Endodermal cell (in vitro differentiated cells): Measurements from ENCODE around the gene CACNA2D2. TPM values are rescaled to one million over a fixed set of nuclear protein-coding genes. Genes with fewer than 3 reads are reported as not detected.

Experiments used
- DNase-seq: peaks from one replicate; pipeline ENCODE4 v3.0.0-alpha.2; 2017
- H3K27ac ChIP-seq: 2 replicates; pipeline ENCODE4 v1.5.1; 2013; ENCODE audit warnings: mild to moderate bottlenecking, low read depth, low read length, moderate library complexity
- H3K27me3 ChIP-seq: 2 replicates; pipeline ENCODE4 v1.6.1; 2013; ENCODE audit warnings: mild to moderate bottlenecking, low read length, moderate library complexity; ENCODE audit not compliant: insufficient read depth, control insufficient read depth, poor library complexity, severe bottlenecking
- H3K36me3 ChIP-seq: 2 replicates; pipeline ENCODE4 v1.7.0; 2013; ENCODE audit warnings: mild to moderate bottlenecking, low read length, moderate library complexity; ENCODE audit not compliant: control insufficient read depth, insufficient read depth
- H3K4me1 ChIP-seq: one replicate; pipeline ENCODE4 v1.7.0; 2013; ENCODE audit warnings: low read length; ENCODE audit not compliant: control insufficient read depth, insufficient read depth
- H3K4me3 ChIP-seq: 2 replicates; pipeline ENCODE4 v1.5.1; 2013; ENCODE audit warnings: mild to moderate bottlenecking, low read length, moderate library complexity
- H3K9ac ChIP-seq: 2 replicates; pipeline ENCODE4 v1.6.1; 2013; ENCODE audit warnings: mild to moderate bottlenecking, low read length, moderate library complexity; ENCODE audit not compliant: poor library complexity, severe bottlenecking; ENCODE audit errors: extremely low read depth
- H3K9me3 ChIP-seq: 2 replicates; pipeline ENCODE4 v1.6.1; 2013; ENCODE audit warnings: mild to moderate bottlenecking, low read length, moderate library complexity; ENCODE audit not compliant: control insufficient read depth
- H3K27ac Mint-ChIP-seq: 2 replicates; pipeline ENCODE4 v1.8.0; 2020; ENCODE audit warnings: mixed read lengths
- H3K27me3 Mint-ChIP-seq: 2 replicates; pipeline ENCODE4 v1.8.0; 2021; ENCODE audit warnings: mild to moderate bottlenecking, mixed read lengths; ENCODE audit not compliant: insufficient read depth
- H3K36me3 Mint-ChIP-seq: 2 replicates; pipeline ENCODE4 v1.8.0; 2020; ENCODE audit warnings: low read depth, mixed read lengths
- H3K4me1 Mint-ChIP-seq: 2 replicates; pipeline ENCODE4 v1.8.0; 2020; ENCODE audit warnings: mixed read lengths
- H3K4me3 Mint-ChIP-seq: 2 replicates; pipeline ENCODE4 v1.8.0; 2020; ENCODE audit warnings: mild to moderate bottlenecking, moderate library complexity, mixed read lengths
- H3K9me3 Mint-ChIP-seq: 2 replicates; pipeline ENCODE4 v1.8.0; 2020; ENCODE audit warnings: mild to moderate bottlenecking, mixed read lengths
- WGBS, 2 experiments: methylation state at CpG; one replicate each; pipeline versions ENCODE4 v1.1.5 to v1.1.7; 2013; ENCODE audit warnings: missing lambda C conversion rate in 2 of 2, mixed read lengths in 1 of 2; ENCODE audit not compliant: insufficient coverage in 1 of 2, insufficient read length in 1 of 2; 5-methylcytosine and 5-hydroxymethylcytosine counted together
- total RNA-seq, 2 donors: library from RNA; stranded (reverse); fragmentation: NEBNext Ultra II Directional in 1 of 2; extraction: Animal tissue kit (Norgen Biotek cat#: 25700) in 1 of 2; gene quantifications; 2 replicates in 1 of 2; 3 replicates in 1 of 2; pipeline ENCODE4 v1.2.1, GENCODE V29; 2021
- TF ChIP-seq, protein P1 (sequence below): fragments of 200-600 bp; sonication (generic); conservative IDR thresholded peaks from 2 replicates; pipeline ENCODE4 v1.5.0; 2021; ENCODE audit warnings: antibody characterized with exemption, mild to moderate bottlenecking

The CACNA2D2 gene
- total RNA-seq, 2 donors from 2014 or later, result 17.6 to 20.7 TPM

DNA sequence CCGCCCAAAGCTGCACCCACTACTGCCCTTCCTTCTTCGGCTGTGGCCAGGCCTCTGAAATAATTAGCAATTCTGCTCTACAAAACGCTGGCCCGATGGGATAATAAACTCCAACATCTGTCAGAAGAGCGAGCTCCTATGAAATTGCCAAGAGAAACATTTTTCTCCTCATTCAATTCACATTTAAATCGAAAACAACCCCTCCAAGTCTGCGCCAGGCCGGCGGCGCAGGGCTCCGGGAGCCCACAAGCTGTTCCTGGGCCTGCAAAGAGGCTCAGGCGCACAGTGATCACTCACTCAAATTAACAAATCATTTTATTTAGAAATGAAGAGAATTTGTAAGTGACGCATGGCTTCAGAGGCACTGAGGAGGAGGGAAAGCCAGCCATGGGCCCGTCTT is 88.8 kb downstream of the CACNA2D2 start:
- WGBS, 2 experiments, result 91 to 100% methylated on average over 4 to 14 of the region's 14 CpGs
- no peaks in the 10 kb centered on the region for H3K9me3 ChIP-seq
- peaks cover 3% of the 10 kb centered on the region for H3K36me3 Mint-ChIP-seq

DNA sequence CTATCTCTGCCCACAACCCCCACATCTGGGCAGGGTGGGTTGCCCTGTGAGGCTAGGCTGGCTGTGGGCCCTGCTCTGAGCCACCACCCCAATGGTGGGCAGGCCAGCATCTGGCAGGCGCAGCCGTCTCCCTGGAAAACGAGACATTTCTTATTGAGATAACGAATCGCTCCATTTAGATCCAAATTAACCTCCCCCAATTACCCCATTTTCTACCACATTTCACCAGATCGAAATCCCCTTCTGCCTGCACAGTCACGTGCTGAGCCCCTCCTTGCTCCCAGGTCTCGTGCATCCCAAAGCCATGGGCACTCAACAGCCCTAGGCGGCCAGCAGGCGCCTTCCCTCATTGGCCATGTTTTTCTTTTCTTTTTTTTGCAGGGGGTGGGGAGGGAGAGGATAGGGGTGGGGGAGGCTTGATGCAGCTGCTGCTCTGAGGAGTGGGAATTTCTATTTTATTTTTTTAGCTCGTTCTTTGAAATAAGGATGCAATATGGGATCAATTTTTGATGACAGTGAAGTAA is 91.1 kb downstream of the CACNA2D2 start:
- H3K27me3 Mint-ChIP-seq, result no peaks in the 10 kb centered on the region
- Histone ChIP-seq H3K36me3 (no peaks in the 10 kb centered on the region), H3K9me3 (no peaks in the 10 kb centered on the region), H3K4me1 (no peaks in the 10 kb centered on the region), H3K4me3 (no peak overlapping the region), H3K27me3 (no peaks in the 10 kb centered on the region), H3K9ac (no peak overlapping the region), H3K27ac (no peak overlapping the region)
- whole genome bisulfite sequencing, 2 experiments, result 73 to 84% methylated on average over 4 to 11 of the region's 11 CpGs
- H3K9me3 Mint-ChIP-seq, result no peaks in the 10 kb centered on the region
- peaks cover 3% of the 10 kb centered on the region for H3K36me3 Mint-ChIP-seq
- no peaks in the 10 kb centered on the region for H3K4me1 Mint-ChIP-seq
- TF ChIP-seq, protein P1, sequence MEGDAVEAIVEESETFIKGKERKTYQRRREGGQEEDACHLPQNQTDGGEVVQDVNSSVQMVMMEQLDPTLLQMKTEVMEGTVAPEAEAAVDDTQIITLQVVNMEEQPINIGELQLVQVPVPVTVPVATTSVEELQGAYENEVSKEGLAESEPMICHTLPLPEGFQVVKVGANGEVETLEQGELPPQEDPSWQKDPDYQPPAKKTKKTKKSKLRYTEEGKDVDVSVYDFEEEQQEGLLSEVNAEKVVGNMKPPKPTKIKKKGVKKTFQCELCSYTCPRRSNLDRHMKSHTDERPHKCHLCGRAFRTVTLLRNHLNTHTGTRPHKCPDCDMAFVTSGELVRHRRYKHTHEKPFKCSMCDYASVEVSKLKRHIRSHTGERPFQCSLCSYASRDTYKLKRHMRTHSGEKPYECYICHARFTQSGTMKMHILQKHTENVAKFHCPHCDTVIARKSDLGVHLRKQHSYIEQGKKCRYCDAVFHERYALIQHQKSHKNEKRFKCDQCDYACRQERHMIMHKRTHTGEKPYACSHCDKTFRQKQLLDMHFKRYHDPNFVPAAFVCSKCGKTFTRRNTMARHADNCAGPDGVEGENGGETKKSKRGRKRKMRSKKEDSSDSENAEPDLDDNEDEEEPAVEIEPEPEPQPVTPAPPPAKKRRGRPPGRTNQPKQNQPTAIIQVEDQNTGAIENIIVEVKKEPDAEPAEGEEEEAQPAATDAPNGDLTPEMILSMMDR, result no peak
- no peak for DNase-seq
- no peak overlapping the region for H3K27ac Mint-ChIP-seq
- H3K4me3 Mint-ChIP-seq, result no peak overlapping the region

More for the DNA sequence above, 88.8 kb downstream of the CACNA2D2 start:
- H3K27ac ChIP-seq, result no peak overlapping the region
- Mint-ChIP-seq H3K4me3 (no peak overlapping the region), H3K4me1 (peaks cover 5% of the 10 kb centered on the region), H3K9me3 (no peaks in the 10 kb centered on the region), H3K27ac (no peak overlapping the region), H3K27me3 (no peaks in the 10 kb centered on the region)
- no peaks in the 10 kb centered on the region for H3K4me1 ChIP-seq
- H3K4me3 ChIP-seq, result no peak overlapping the region
- H3K27me3 ChIP-seq, result no peaks in the 10 kb centered on the region
- DNase-seq, result no peak
- TF ChIP-seq, protein P1, result no peak
- H3K9ac ChIP-seq, result no peak overlapping the region
- no peaks in the 10 kb centered on the region for H3K36me3 ChIP-seq

DNA sequence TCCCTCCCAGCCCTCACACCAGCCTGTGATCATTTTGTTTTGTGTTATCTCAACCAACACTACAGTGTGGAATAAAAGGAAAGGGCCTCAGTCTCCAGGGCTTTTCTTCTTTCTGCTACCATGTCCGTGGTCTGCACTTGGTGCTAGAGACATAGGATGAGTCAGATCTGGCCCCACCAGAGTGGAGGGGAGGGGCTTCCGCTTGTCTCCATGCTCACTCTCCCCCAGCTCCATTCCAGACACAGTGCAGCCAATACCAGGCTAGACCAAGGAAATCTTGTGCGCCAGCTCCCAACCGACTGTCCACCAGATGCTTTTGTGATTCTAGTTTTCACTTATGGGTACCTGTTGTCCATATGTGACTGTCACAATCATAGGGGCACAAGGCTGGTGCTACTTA is 92.2 kb downstream of the CACNA2D2 start:
- Mint-ChIP-seq H3K4me1 (no peaks in the 10 kb centered on the region), H3K4me3 (no peak overlapping the region), H3K27ac (no peak overlapping the region), H3K27me3 (no peaks in the 10 kb centered on the region), H3K36me3 (peaks cover 3% of the 10 kb centered on the region), H3K9me3 (no peaks in the 10 kb centered on the region)
- Histone ChIP-seq H3K36me3 (no peaks in the 10 kb centered on the region), H3K9ac (no peak overlapping the region), H3K4me3 (no peak overlapping the region), H3K27ac (no peak overlapping the region), H3K4me1 (no peaks in the 10 kb centered on the region), H3K27me3 (no peaks in the 10 kb centered on the region), H3K9me3 (no peaks in the 10 kb centered on the region)
- no peak for DNase-seq
- TF ChIP-seq, protein P1, result no peak
- WGBS, 2 experiments, result 73 to 100% methylated on average over 2 to 4 of the region's 4 CpGs
